ENCODE data around the gene P4HB. TPM values are rescaled to one million over a fixed set of nuclear protein-coding genes. Genes with fewer than 3 reads are reported as not detected.
A peak's percentile ranks its signal among the peaks of the same experiment; 100 is the strongest.

P4HB gene
- polyA plus RNA-seq, 3 donors: 401 to 475 (median 404) TPM

DNA sequence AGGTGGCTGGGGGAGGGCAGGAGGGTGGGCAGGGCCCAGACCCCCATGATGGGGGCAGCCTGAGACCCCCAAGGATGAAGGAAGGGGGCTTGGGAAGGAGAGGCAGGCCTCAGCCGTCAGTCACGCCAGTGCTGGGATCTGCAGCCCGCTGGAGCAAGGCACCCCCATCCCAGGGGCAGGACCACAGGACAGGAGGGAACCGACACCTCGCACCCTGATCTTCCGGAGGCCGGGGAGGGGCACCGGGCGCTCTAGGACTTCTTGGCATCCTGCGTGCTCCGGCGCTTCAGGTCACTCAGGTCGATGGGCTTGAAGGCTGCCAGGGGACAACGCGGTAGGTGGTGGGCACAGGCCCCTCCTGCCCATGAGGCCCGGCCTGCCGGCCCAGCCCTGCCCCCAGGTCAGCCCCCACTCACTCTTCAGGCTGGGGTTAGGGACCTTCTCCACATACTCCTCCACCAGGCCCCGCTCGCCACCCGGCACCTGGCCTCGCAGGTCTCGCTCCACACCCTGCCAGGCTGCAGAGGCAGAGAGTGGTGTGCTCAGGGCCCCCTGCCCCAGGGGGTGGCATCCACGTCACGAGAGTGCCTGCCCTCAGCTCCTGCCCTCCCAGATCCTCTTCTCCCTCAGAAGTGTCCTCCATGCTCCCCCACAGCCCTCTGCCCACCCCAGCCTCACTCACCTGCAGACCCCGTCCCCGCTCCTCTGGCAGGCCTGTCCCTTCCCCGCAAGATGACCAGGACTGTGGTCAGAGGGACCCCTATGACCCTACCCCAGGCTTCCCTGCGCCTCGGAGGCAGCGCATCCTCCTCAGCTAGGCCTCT is 37.1 kb downstream of the P4HB start:
- no peak for DNase-seq (ENCODE audit: extremely low read depth in 1 of 11, low read depth in 9 of 11, low spot score in 4 of 11)

DNA sequence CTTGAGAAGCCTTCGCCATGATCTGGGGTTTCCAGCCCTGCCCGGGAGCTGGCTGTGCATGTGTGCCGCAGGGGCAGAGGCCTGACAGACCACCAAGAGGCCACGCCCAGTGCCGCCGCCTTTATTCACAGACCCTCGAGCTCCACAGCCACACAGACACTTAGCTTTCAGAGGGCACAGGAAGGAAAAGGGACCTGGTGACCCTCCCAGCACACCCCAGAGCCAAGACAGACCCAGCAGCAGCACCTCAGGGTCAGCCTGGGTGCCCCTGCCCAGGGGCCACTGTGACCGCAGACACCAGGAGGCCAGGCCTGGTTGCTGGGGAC is 38.1 kb downstream of the P4HB start:
- no peak for DNase-seq (ENCODE audit: extremely low read depth in 1 of 11, low read depth in 9 of 11, low spot score in 4 of 11)

- DNase-seq (ENCODE audit: extremely low read depth in 1 of 11, low read depth in 9 of 11, low spot score in 4 of 11): no peak
These were observed 38.6 kb downstream of the P4HB start for GRCh38 chr17:81821603-81822311.

DNA sequence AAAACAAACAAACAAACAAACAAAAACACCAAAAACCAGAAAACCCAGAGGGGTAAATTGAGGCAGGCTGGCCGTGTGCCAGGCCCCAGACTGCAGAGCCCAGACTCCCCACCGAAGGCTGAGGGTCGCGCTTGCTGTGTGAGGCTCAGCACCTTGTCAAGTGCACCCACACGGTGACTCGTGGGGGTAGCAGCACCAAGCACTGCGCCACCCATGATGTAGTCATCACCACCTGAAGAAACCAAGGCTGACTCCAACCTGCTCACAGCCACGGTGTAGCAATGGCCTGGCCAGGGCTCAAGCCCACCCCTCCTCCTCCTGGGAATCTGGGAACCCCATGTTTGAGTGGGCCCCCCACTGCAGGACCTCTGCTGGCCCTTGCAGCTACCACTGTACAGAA is 39.2 kb downstream of the P4HB start:
- DNase-seq (ENCODE audit: extremely low read depth in 1 of 11, low read depth in 9 of 11, low spot score in 4 of 11): no peak

DNA sequence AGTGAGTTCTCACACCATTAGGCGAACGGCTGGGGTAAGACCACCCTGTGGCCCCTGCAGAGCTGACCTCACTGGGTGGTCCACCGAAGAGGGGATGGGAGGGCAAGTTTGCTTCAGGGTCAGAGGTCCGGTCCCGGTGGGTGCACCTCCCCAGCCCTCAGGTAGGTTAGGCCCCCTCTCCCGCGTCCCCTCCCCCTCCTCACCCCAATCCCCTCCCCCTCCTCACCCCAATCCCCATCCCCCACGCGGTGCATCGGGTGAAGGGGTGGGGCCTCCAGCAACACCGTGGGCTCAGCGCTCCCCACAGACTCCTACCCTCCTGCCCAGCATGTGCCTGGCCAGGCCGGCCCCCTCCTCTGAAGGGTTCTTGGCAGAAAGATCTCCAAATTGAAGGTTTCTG is 40.6 kb downstream of the P4HB start:
- no peak for DNase-seq (ENCODE audit: extremely low read depth in 1 of 11, low read depth in 9 of 11, low spot score in 4 of 11)

GRCh38 chr17:81817758-81818147 is 42.6 kb downstream of the P4HB start:
- DNase-seq (ENCODE audit: extremely low read depth in 1 of 11, low read depth in 9 of 11, low spot score in 4 of 11): no peak

DNA sequence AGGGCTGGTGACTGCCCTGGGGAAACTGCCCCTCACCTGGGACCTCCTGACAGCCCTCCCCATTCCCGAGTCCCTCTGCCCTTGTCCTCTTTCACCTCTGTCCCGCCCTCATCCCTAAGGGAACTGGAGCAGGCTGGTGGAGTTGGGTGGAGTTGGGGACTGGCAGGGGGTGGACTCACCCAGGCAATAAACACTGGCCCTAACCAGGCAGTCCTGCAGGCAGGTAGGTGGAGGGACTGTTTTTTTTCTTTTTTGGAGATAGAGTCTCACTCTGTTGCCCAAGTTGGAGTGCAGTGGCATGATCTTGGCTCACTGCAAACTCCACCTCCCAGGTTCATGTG is 44.7 kb downstream of the P4HB start:
- DNase-seq (ENCODE audit: extremely low read depth in 1 of 11, low read depth in 9 of 11, low spot score in 4 of 11): no peak

GRCh38 chr17:81814748-81815645 is 45.3 kb downstream of the P4HB start:
- peak in 6 of 11 donors; percentile 38 to 70 (median 54) for DNase-seq (ENCODE audit: extremely low read depth in 1 of 11, low read depth in 9 of 11, low spot score in 4 of 11)

- no peak for DNase-seq (ENCODE audit: extremely low read depth in 1 of 11, low read depth in 9 of 11, low spot score in 4 of 11)
These were observed 46.3 kb downstream of the P4HB start for GRCh38 chr17:81813861-81814683.

GRCh38 chr17:81813371-81813684 is 47.0 kb downstream of the P4HB start:
- DNase-seq (ENCODE audit: extremely low read depth in 1 of 11, low read depth in 9 of 11, low spot score in 4 of 11): no peak

GRCh38 chr17:81812571-81813370 is 47.6 kb downstream of the P4HB start:
- DNase-seq (ENCODE audit: extremely low read depth in 1 of 11, low read depth in 9 of 11, low spot score in 4 of 11): no peak

DNA sequence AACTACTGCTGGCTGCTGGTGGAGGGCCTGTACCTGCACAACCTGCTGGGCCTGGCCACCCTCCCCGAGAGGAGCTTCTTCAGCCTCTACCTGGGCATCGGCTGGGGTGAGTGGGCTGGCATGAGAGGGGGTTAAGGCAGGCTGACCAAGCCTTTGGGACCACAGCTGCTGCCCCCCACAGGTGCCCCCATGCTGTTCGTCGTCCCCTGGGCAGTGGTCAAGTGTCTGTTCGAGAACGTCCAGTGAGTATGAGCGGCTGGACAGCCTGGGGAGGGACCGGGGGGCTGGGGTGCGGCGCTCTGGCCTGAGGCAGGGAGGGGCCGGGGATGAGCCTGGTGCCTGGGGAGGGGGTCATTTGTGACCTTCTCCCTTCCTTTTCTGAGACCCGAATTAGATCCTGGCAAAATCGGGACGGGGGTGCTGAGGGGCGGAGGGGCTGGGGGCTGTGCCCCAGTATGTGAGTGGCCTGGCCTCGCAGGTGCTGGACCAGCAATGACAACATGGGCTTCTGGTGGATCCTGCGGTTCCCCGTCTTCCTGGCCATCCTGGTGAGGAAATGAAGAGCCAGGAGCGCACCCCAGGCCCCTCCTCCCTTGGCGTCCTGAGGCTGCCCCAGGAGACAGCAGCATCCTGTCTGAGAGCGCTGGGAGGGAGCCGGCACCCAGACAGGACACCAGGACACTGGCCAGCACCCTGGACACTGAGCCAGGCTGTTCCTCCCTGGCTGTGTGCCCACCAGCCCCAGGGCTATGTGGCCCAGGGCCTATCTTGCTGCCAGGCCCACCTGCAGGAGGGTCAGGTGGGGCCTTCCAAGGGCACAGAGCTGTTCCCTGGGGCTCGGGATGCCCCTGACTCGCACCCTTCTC is 48.4 kb downstream of the P4HB start:
- DNase-seq (ENCODE audit: extremely low read depth in 1 of 11, low read depth in 9 of 11, low spot score in 4 of 11): no peak

GRCh38 chr17:81810892-81811704 is 49.2 kb downstream of the P4HB start:
- no peak for DNase-seq (ENCODE audit: extremely low read depth in 1 of 11, low read depth in 9 of 11, low spot score in 4 of 11)

- DNase-seq (ENCODE audit: extremely low read depth in 1 of 11, low read depth in 9 of 11, low spot score in 4 of 11): no peak
These were observed 49.9 kb downstream of the P4HB start for GRCh38 chr17:81810476-81810875.

- no peak for DNase-seq (ENCODE audit: extremely low read depth in 1 of 11, low read depth in 9 of 11, low spot score in 4 of 11)
These were observed 50.8 kb downstream of the P4HB start for GRCh38 chr17:81809556-81809998.

- DNase-seq (ENCODE audit: extremely low read depth in 1 of 11, low read depth in 9 of 11, low spot score in 4 of 11): no peak
These were observed 51.4 kb downstream of the P4HB start for GRCh38 chr17:81808778-81809555.
